ENCODE data around the gene CST11.

Gene CST11

DNA sequence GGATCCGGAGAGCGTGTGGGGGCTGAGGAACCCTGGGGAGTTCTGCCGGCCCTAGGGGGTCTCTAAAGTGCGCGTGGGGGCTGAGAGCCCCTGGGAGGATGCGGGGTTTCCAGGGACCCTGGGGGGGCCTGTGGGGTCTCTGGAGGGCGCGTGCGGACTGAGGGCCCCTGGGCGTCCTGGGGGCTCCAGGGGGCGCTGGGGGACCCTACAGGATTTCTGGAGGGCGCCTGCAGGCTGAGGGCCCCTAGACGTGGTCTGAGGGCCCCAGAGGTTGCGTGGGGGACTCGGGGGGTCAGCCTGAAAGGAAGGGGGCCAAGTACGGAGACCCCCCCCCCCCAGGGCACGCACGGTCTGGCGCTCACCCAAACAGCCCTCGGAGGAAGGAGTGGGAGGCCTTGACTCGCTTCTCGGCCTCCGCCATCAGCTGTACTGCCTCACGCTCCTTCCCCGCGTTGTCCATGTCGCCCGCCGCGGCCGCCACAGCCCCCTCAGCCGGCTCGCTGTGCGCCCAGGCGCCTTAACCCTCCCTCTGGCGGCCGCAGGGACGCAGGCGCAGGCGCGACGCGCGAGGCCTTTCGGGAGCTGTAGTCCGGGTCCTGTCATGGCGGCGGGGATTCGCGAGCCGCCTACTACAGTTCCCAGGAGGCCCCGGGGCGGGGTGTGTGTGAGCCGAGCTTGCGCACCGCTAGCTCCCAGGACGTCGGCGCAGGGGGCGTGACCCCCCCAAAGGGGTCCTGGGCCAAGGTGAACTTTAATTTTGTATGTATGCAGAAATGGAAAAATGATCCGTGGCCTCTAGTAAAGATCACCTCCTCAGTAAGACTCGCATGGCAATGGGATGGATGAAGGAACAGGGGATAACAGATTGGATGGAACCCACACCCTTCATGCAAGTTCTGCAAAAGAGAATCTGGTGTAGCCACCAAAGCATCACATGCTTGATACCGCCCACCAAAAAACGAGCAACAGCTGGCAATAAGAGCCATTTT, 31.4 kb downstream of the CST11 start, which contains the start of gene NAPB:
NAPB (minus strand) TSS at position 546 of the 989 bp plus-strand sequence; CDS start at position 460, 86 bp downstream.
- DNase-seq (ENCODE audit: extremely low read depth in 1 of 2, low read depth in 1 of 2) = peak; percentile 76 to 89

DNA sequence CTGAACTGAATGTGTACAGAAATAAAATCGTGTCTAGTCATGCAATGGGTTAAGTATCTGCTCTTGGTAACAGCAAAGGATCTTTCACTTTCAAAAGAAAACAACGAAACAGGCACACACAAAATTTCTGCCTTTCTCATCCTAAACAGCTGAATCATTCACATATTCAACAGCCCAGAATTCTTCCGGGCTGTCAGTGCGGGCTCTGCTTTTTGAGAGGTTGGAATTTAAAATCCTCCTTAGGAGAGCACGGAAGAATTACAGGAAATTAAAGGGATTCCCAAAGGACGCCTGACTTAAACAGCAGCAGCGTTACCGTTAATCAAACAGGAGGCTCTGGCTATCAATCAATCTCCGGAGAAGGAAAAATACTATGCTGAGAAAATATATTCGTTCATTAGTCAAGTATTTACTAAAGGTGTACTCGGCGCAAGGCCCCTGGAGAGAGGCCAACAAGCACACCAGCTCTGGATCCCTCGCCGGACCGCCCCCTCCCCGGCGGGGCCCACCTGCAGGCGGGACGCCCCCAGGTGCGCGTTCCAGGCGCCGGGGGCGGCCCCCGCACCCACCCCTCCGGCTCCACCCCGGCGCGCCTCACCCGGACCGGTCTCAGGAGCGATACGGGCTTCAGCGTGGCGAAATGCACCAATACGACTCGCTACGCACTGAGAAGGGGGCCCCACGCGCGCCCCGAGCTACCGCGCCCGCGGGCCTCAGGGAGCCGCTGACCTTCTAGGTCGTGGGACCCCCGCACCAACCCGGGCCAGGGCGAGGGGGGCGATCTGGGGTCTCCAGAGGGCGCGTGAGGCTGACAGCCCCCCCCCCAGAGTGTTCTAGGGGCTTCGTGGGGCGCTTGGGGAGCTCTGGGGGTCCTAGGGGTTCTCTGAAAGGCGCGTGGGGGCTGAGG, 32.4 kb downstream of the CST11 start:
- DNase-seq (ENCODE audit: extremely low read depth in 1 of 2, low read depth in 1 of 2) = peak in 1 of 2 donors; percentile 19

DNA sequence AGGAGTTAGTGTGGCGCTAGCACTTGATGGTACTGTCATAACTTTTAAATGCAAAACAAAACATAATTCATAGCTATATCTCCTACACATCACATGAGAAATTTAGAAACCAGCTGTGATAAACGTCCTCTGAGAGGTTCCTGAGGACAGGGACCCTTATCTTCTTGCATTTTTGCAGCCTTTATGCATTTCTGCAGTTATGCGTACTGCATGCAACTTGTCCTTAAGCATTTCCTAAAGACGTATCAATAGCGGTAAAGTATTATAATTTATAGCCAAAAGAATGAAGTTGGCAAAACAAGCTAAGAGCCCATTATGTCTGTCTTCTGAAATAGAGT, 33.0 kb downstream of the CST11 start:
- no peak for DNase-seq (ENCODE audit: extremely low read depth in 1 of 2, low read depth in 1 of 2)

DNA sequence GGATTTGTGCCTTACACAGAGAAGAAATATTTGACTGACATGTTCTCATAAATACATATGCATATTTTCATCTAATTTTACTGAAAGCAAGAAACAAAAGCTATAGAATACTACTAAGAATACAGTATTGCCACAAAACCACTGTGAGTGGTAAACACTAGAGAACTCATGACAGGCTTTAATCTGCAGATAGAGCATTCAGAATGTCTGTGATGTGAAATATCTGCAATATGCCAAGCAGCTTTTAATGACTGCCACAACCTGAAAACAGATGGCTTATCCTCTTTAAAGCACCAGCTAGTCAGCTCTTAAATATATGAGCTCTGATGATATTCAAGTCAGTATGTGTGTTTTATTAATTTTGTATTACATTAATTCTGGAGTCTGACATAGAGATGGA, 34.8 kb downstream of the CST11 start:
- no peak for DNase-seq (ENCODE audit: extremely low read depth in 1 of 2, low read depth in 1 of 2)

DNA sequence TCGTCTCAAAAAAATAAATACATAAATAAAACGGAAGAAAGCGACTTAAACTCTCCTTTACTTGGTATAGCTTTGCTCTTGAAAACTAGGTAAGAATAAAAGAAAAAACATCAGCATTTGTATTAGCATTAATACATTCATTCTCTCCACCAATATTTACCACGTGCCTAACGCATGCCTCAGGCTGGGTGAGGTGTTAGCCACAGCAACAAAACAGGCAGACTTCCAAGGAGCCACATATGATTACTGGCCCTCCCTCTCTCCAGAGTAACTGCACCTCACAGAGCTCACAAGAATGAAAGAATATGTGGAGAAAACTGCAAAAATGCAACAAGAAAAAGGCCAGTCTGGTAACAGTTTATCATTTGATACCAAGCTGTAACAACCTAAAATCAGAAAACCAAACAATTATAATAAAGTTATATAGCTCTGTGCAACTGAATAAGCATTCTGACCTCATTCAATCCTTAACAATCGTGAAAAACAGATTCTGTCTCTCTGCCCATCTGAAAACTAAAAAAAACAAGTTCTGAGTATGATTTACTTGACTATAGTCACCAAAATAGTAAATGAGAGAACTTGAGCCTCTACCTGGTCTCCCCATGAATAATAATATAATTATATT, 36.6 kb downstream of the CST11 start:
- no peak for DNase-seq (ENCODE audit: extremely low read depth in 1 of 2, low read depth in 1 of 2)

DNA sequence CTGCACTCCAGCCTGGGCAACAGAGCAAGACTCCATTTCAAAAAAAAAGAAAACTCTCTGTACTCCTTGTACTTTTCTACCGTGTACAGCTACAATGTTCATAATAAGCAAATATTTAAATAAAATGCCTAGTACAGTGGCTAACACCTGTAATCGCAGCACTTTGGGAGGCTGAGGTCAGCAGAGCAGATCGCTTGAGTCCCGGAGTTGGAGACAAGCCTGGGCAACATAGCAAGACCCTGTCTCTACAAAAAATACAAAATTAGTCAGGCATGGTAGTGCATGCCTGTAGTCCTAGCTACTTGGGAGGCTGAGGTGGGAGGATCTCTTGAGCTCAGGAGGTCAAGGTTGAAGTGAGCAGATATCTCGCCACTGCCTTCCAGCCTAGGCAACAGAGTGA, 37.1 kb downstream of the CST11 start:
- DNase-seq (ENCODE audit: extremely low read depth in 1 of 2, low read depth in 1 of 2) = no peak

DNA sequence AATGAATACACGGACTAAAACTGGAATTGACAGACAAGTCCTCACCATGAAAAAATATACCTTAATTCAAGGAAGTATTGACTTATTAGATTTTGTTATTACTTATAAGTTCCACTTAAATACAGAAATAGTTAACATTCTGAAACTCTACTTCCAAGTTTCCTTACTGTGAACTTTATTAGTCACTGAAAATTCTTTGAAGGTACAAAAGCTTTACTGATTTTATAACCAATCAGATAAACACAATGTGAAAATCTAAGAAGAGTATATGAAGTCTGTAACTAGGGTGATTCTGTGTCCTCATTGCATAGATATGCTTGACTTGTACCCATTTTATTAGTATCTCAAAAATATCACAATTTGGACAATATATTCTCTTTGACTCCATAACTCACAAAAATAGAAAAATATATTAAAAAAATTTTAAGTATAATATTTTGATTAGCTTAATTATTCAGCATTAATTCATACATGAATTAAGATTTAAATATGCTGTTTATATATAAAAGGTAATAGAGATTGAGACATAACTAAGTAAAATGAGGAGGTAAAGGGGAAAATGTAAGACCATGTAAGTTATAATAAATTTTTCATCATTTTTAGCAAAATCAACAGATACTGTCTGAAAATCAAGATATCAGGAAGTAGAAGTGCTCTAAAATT, 38.0 kb downstream of the CST11 start:
- DNase-seq (ENCODE audit: extremely low read depth in 1 of 2, low read depth in 1 of 2) = no peak

DNA sequence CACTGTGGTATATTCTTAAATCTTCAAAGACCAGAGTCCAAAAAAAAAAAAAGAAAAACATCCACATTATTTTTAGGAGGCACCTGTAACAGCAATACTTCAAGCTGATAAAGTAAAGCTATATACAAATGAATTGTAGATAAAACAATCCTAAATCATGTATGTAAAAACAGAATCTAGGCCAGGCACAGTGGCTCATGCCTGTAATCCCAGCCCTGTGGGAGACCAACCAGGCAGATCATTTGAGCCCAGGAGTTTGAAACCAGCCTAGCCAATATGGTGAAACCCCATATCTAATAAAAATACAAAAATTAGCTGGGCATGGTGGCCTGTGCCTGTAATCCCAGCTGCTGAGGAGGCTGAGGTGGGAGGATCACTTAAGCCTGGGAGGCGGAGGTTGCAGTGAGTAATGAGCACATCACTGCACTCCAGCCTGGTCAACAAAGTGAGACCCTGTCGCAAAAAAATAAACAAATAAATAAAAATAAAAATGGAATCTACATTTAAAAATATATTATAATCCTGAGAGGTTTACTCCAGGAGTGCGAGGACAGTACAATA, 38.7 kb downstream of the CST11 start:
- no peak for DNase-seq (ENCODE audit: extremely low read depth in 1 of 2, low read depth in 1 of 2)

DNA sequence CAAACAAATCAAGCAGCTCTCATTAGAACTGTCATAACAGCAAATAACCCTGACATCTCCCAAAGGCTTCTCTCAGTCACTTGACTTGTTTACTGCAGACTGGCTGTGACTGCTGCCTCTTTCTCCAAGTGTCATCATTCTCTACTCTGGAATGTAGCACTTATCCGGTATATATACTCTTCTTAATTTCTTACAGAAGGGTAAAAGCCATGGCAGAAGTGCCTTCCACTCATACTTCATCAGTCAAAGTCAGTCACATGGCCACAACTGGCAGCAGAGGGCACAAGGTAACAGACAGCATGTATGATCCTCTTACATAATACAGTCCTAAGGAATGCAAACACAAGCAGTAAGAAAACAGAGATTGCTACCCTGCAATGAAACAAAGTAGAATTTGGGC, 40.6 kb downstream of the CST11 start:
- DNase-seq (ENCODE audit: extremely low read depth in 1 of 2, low read depth in 1 of 2) = no peak

DNA sequence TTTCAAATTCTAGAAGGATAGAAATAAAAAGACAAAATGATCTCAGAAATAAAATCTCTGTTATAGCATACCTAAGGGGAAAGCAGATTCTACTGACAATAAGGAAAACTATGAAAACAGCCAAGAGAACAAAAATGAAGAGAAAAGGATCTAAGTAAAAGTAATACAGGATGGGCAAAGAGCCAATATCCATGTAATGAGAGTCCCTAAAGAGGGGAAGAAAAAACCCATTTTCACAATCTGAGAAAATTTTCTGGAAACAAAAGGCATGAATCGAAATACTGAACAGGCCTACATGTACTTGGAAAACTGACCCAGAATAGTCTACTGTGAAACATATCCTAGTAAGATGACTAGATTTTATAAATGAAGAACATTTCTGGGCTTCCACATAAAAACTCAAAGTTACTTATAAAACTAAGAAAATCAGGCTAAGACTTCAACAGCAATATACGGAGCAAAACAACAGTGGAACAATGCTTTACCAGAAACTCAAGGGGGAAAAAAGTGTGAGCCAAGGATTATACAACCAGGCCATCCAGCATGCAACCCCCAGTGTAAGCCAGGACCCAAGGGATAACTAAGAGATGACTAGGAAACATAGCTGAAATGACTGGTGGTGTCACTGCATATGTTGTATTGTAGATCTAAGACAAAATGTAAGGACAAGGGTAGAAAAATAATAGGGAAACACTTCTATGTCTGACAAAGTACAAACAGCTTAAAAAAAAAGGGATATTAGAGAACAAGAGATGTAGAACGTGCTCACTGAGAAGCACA, 41.6 kb downstream of the CST11 start:
- DNase-seq (ENCODE audit: extremely low read depth in 1 of 2, low read depth in 1 of 2) = no peak

DNA sequence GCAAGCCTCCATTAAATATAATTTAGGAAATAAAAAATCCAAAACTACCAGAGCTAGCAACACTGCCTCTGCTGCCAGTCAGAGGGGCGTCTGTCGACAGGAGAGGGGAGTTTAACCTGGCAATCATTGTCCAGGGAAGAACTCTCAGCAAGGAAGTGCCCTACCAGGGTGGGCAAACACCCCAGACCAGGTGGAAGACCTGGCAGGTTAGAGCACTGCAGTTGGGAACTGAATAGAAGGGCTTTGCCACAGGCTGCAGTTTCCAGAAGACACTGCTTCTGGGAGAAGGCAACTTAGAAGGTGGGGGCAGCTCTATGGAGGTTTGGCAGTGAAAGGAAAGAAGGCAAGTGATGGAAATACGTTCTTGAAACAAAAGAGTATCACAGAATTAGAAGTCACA, 42.9 kb downstream of the CST11 start:
- DNase-seq (ENCODE audit: extremely low read depth in 1 of 2, low read depth in 1 of 2) = no peak

DNA sequence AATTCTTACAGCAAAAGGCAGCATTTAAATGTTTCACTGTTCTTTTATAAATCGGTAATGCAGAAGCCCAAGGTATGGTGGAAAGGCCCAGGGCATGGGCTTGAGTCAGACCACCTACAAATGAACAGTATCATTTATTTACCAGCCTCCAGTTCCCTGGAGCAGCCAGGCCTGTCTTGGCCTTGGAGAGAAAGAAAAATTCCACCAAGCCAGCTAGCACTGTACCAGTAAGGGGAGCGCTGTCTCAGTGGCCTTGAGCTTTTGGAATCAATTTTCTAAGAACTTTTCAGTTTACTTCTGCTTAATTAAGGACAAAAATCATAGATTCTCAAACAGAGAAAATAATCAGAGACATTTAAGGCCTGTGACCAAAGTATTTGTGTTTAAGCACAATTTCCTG, 43.7 kb downstream of the CST11 start:
- DNase-seq (ENCODE audit: extremely low read depth in 1 of 2, low read depth in 1 of 2) = no peak

DNA sequence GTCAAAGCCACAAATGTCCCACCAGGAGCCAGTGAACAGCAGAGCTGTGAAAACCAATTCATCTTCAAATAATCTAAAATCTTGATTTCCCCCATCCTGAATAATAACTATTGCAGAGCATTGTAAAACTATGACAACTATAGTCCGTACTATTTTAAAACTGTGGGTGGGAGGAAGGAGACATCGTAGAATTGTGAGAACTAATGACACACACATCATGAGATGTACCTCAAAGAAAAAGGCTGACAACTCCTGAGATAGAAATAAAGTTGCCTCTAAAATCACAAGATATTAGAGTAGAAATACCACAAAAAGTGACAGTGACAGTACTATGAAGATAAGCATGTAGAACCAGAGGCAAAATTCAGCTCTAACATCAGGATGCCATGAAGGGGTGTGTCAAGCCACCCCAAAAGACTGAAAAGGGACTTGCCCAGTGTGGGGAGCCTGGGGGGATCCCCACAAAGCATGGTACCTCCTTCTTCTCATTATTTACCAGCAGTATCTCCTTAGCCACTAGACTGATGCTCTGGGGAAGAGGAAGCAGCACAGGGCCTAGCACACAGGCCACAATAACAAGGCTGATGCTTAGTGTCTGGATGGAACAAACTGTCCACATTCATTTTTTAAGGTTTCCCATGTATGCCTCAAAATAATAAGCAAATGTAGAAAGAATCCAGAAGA, 44.8 kb downstream of the CST11 start:
- no peak for DNase-seq (ENCODE audit: extremely low read depth in 1 of 2, low read depth in 1 of 2)

DNA sequence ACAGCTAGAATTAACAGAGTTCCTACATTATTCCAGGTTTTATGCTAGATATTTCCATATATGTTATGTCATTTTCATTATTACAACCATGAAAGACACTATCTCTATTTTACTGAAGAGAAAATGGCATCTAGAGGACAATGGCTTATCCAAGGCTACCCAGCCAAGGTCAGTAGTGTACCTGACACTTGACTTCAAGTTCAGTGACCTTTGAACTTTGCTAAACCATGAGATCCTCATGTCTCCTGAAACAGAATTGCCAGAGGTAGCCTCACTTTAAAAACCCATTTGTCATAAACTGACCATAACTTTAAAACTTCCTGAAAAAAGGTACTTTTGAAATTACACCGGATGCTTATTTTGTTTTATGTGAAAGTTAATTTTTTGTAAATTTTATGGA, 45.8 kb downstream of the CST11 start:
- no peak for DNase-seq (ENCODE audit: extremely low read depth in 1 of 2, low read depth in 1 of 2)

DNA sequence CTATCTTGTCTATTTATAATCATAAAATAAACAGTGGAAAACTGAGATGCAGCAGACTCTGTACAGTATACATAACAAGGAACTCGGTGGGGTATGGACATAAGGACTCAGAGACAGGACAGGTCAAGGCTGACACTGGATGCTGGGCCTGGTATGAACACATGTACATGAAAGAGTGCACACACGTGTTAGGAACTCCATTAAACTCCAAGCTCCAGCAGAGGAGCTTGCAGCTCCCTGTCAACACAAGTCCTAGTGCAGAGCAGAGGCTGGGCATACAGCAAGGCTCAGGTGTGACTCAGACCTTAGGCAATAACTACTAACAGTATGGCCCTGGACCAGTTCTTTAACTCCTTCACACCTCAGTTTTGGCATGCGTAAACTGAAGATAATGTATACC, 48.5 kb downstream of the CST11 start:
- DNase-seq (ENCODE audit: extremely low read depth in 1 of 2, low read depth in 1 of 2) = no peak

DNA sequence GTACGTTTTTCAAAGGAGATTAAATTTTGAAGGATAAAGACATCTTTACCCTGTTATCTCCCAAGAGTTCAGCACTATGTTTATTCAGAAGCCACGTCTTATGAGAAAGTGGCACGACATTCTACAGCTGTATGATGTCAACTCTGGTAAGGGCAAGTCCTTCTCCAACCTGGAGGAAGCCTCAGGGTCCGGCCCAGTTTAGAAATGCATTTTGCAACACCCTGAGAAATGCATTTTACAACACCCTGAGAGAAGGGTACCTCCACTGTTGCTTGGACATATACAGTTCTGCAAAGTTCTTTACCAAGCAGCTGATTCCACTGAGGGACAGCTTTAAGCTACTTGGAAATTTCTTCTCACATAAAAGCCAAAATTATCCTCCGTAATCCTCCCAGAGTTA, 48.9 kb downstream of the CST11 start:
- no peak for DNase-seq (ENCODE audit: extremely low read depth in 1 of 2, low read depth in 1 of 2)

DNA sequence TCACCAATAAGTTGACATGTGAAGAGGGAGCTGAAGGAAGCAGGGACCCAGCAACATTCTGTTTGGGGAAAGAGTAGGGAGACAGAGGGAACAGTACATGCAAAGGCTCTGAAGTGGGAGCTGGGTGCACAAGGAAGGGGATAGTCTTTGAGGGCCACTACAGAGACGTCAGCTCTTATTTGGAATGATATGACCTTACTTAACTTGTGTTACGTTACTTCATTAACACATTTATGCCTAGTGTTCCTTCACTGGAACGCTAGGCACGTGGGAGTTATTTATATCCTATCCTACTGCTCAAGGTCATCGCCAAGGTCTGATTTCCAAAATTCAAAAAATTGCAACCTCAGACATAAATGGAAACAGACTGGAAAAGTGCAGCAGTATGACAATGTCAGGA, 51.6 kb downstream of the CST11 start:
- no peak for DNase-seq (ENCODE audit: extremely low read depth in 1 of 2, low read depth in 1 of 2)

Measured in activated CD8-positive, alpha-beta memory T cell treated with anti-CD3 and anti-CD28 coated beads for 1 hour (primary cell).